ENCODE results near the gene CACNA1S. TPM values are rescaled to one million over a fixed set of nuclear protein-coding genes. Genes with fewer than 3 reads are reported as not detected.

The CACNA1S gene
- total RNA-seq, 1 experiment from 2014 or later: not detected

Other genes with a start within 250 kb of the CACNA1S start
- gene GPR25, start 239.4 kb downstream of the CACNA1S start, total RNA-seq (2014; rRNA removed; shearing (Covaris generic); ENCODE audit: low replicate concordance): not detected in 2 replicates
- 33.3 and 48.7 TPM in 2 replicates for gene INAVA, start 217.5 kb downstream of the CACNA1S start, total RNA-seq (2014; rRNA removed; shearing (Covaris generic); ENCODE audit: low replicate concordance)
- 0.14 TPM in 1 of 2 replicates, not detected in the other for gene KIF21B, start 88.7 kb downstream of the CACNA1S start, total RNA-seq (2014; rRNA removed; shearing (Covaris generic); ENCODE audit: low replicate concordance)
- 0.07 and 0.41 TPM in 2 replicates for gene ASCL5, start 14.8 kb upstream of the CACNA1S start, total RNA-seq (2014; rRNA removed; shearing (Covaris generic); ENCODE audit: low replicate concordance)
- 388 and 475 TPM in 2 replicates for gene TMEM9, start 42.0 kb upstream of the CACNA1S start, total RNA-seq (2014; rRNA removed; shearing (Covaris generic); ENCODE audit: low replicate concordance)
- 65.4 and 75.0 TPM in 2 replicates for gene IGFN1, start 78.4 kb upstream of the CACNA1S start, total RNA-seq (2014; rRNA removed; shearing (Covaris generic); ENCODE audit: low replicate concordance)
- gene PKP1, start 171.1 kb upstream of the CACNA1S start, total RNA-seq (2014; rRNA removed; shearing (Covaris generic); ENCODE audit: low replicate concordance): not detected in 2 replicates

Data from Caki2 (cell line).